ENCODE results near the gene TSPAN3.

TSPAN3 gene

DNA sequence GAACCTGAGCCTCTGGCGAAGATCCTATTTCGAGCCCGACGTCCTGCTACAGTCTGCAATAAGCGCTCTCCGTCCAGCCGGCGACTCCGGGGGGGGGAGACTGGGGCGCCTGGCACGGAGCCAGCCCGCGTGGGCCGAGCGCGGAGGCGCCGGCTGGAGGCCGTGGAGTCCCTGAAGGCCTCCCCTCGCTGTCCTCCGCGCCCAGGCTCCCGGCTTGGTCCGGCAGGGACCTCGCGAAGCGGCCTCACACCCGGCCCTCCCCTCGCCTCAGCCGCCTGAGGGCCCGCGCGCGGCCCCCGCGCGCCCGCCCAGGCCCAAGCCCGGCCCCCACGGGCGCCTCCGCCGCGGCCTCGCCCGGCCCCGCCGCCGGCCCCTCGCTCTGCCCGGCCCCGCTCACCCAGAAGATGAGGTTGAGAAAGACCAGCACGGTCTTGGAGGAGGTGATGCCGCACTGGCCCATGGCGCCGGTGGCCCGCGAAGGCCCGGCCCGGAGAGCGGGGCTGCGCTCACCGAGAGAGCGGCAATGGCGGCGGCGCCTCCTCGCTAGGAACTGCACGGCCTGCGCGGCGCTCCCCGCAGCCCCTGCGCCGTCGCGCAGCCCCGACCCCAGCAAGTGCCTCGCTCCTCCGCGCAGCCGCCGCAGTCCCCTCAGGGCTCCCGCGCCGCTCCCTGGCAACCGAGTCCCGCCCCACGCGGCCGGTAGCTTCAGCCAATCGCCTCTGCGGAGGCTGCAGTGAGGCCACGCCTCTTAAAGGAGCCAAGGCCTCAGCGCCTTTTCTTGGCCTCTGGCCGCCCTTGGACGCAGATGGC, at the start of gene TSPAN3:
Gene TSPAN3 (minus strand): TSS at position 615 of the 810 bp plus-strand sequence. CDS start 155 bp downstream, at position 460.
- DNase-seq: peak; percentile 97

DNA sequence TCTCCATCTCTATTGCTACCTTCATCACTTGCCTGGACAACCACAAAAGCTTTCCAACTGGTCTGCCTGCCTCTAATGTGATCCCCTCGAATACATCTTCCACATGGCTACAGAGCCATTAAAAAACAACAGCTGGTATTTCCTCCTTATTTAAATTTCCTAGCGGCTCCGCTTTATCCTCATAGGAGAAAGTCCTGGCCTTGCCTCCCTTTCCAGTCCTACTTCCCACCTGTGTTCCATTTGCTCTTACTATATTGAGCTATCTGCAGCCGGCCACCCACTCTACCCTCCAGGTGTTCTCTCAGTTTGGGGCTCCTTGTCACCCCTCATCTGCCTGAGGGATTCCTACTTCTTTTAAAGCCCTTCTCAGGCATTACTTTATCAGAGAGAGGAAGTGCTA, 49.7 kb upstream of the TSPAN3 start:
- DNase-seq: no peak

DNA sequence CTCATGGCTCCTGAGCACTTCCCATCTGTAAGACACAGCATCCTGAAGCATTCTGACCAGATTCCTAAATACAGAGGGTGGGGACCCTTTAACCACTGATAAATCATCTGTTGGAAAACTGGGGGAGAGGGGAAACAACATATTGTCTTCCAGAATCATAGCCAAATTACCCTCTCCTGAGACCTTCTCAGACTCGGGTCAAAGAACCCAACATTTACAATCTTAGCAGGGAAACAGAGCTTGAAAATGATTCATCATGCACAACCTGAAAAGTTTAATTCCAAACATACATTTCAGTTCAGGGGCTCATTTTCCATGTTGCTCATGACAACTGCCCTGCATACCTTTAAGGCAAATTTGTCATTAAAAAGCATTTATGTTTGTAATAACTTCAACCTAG, 48.5 kb upstream of the TSPAN3 start:
- no peak for DNase-seq

DNA sequence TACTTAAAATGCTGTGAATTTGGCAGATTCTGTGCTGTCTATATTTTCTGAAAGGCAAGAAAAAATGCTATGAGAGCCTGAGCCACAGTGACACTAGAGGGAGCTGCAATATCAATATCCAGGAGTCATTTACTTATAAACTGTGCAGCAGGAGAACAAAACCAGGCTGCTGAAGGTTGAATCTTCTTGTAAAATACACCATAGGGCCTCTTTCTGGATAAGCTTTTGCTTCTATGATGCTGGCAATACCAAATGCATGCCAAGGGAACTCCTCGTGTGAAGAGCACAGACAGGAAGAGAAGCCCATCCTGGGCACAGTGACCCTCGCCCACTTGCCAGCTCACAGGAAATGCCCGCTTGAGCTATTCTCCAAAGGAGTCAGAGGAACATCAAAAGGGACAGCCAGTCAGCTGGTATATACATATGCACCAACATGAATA, 48.0 kb upstream of the TSPAN3 start:
- peak; percentile 74 for DNase-seq

DNA sequence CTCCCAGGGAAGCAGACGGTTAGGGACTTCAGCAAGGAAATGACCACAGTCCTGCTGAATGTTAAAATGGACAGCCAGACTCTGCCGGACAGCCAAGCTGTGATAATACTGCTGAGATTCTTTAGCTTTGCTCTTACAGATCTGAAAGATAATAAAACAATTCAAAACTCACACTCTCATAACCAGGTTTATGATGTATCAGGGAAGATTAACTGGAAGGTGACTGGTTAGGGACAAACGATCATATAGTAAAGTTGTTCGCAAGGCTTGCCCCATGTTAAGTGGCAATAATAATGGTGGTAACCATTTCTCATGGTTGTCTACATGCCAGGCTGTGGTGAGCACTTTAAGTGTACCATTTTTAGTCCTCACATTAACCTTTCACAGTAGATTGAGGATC, 44.3 kb upstream of the TSPAN3 start:
- DNase-seq: no peak

DNA sequence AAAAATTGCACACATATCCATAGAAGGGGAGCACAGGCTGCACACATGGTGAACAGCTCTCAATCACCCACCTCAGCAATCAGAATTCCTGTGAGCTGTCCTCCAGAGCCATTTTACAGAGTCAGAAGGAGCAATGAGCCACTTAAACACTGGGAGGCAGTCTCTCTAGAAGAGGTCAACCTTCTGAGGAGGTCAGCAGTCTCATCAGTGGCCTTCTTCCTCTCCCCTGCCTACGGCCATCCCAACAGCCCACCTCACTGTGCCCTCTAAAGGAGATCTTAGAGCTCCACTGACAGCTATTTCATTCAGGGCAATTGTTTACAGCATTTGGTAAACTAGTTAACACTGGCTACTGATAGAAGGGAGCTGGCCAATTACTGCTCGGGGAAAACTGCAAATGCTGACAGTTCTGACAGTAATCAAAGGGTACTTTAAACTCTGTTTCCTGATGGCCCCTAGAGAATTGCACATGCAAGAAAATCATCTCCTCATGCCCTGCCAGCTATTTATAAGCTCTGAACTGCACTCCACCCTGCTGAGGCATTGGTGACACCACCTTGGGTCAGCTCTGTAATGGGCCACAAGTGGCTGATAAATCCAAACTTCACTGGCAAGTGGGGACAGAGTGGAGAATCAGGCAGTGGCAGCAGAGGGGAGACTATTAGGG, 42.1 kb upstream of the TSPAN3 start:
- DNase-seq: no peak

DNA sequence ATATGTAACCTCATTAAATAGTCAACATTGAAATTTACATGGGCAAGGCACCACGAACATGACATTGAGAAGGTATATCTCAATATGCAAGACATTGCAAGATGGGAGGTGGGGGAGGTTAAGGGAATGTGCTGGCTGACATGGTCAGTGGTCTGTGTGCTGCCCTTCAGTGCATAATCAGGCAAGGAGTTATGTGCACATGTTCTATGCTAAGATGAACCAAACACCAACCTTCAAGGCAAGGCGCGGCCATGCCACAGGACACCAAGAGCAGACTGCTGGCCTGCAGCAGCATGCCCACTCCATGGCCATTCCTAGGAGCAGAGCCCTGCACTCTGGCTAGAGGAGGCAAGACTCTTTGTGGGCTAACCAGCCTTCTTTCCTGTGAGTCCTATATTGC, 40.9 kb upstream of the TSPAN3 start:
- DNase-seq: no peak

DNA sequence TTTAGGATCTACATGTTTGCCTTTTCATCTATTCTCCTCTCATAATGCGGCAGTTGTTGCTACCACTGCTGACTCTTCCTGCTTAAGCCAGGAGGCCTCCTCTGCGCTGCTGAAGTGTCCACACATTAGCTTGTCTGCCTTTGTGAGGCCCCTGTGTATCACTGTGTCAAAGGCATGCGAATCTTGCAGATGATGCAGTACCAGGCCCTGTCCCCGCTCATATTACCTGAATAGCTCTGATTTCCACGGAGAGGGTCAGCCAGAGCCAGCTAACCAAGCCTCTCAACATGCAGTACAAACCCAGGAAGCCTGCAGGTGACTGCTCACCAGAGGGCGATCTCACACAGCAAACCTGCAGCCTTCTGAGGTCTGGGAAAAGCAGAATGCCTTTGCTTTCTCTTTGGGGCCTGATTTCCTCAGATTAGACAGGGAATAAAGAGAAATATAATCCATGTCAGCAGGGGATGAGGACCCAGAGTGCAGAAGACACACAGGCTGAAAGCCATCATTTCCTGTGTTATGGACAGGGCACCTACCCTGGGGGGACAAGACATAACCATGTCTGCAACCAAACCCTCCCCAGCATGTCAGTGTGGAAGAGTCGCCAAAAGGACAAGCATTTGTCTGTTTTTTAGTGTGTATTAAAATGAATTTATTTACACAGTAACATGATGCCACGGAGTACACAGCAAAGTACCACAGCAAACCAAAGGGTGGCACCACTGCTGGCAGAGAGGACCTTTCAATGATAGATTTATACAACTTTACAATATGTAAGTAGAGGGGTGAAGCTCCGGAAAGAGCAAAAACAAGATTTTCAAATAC, 36.8 kb upstream of the TSPAN3 start:
- peak; percentile 81 for DNase-seq

DNA sequence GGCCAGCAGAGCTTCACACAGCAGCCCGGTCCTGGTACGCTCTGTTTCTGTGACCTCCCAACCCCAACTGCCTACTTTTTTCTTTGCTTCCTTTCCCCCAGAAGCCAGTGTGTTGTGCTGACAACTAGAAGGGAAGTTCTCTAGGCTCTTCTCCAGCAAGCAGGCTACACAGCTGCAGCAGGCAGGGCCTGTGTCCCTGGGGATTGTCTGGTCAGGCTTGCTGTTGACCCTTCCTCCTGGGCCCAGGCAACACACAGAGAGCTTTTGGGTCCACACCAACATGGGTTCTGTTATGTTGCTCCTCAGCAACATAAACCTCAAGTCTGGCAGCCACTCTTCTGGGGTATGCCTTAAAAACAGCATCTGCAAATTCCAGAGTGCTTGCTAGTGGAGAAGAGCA, 36.2 kb upstream of the TSPAN3 start:
- DNase-seq: peak; percentile 71

DNA sequence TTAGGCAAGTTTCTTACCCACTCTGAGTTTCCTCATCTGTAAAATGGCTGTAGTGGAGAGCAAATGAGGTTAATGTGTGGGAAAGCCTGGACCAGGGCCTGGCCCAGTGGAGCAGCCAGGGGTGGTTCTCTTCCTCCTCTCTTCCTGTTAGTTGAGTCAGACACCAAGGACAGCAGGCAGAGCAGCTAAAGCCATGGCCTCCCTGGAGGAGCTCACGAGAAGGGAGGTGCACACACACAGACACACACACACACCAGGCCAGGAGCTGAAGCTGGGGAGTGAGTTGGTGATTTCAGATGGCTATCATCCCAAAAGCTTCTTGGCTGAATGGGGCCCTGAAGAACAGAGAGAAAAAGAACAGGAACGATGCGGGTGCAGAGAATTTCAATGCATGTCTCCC, 33.2 kb upstream of the TSPAN3 start:
- DNase-seq: no peak

DNA sequence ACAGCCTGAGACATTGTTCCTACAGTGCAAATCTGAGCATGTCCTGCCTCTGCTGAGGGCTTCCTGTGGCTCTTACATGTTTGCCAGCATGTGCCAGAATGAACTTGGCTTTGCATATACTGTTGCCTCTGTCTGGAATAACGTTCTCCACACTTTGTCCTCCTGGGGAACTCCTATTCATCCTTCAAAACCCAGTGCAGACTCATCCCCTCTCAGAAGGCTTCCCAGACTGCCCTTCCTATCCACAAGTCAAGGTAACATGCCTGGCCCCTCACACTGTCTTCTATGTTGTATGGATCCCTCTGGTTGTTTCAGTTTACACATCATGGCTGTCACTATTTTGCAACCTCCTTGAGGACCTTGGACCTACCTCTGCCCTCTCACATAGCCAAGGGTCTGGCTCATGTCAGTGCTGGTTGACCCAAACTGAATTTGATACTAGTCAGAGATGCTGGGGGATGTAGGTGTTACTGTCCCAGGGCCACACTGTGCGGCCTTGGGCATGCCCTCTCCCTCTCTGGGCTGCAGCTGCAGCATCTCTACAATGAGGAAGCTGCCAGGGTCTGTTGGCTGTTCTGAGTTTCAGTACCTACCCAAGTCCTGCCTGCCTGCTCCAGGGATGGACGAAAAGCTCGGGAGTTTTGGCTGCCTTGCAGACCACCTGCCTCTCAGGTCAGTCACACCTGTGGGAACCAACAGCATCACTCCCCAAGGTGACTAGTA, 29.0 kb upstream of the TSPAN3 start:
- no peak for DNase-seq

DNA sequence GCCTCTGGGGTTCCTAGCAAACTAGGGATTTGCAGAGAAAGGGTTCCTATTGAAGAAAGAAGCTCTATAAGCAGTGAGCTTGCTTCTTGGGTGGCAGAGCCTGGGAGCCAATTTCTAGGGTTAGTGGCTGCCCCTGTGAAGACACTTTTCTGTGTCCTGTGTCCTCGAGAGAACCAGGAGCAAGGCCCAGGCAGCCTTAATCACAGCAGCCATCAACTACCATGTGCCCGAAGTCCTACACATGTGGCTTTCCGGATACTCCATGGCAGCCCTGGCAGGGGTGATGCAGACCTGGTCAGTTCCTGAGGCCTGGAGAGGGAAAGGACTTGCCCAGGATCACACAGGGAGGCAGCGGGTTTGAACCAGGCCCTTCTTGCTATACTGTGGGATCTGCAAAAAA, 27.7 kb upstream of the TSPAN3 start:
- no peak for DNase-seq

DNA sequence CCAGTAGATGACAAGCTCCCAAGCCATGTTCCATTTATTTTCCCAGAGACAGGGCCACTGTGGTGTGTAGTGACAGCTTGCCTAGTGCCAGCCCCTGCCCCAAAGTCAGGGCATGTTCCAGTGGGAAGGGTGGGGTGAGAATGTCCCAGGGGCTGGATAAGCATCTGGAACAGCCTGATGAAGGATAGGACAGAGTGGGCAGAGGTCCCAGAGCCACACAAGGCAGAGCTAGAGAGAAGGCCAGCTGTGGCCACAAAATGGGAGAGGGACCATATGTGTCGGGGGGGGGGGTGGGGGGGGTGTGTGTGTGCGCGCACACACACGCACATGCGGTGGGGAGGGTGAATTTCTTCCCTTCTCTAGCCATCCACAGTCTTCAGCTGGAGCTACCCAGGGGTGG, 27.0 kb upstream of the TSPAN3 start:
- DNase-seq: no peak

DNA sequence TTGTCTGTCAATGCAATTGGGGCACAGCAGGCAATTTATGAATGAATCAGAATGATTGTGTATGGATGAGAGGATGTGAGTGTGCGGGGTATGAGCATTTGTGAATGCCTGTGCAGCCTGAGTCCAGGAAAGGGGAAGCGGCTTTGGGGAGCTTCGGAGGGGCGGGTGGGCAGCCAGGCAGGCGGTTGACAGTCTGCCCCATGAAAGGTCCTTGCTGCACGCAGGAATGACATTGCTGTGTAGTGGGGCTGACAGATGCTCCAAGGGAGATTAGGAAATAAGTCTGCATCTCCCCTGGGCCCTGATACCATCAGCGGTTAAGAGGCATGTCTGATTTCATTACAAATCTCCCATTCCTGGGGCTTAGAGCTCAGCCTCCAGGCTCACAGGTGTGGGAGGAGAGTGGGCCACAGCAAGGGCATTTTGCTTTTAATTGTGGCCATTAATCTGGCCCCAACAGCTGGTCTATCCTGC, 26.4 kb upstream of the TSPAN3 start:
- no peak for DNase-seq

DNA sequence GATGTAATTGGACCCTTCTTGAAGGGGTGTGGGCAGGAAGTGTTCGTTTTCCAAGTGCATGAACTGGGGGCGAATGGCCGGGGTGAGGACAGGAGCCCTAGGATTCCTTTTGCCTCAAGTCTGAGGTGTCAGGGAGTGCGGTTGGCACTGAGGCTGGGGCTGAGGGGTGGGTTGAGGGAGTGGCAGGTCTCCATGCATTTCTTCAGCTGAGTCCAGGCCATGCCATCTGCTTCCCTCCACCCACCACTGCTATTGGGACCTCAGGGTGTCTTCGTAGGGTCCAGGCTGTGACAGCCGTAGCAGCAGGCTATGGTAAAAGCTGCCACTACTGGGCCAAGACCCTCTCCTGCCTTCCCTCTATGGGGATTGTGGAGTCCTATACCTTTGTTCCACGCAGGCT, 25.6 kb upstream of the TSPAN3 start:
- no peak for DNase-seq

DNA sequence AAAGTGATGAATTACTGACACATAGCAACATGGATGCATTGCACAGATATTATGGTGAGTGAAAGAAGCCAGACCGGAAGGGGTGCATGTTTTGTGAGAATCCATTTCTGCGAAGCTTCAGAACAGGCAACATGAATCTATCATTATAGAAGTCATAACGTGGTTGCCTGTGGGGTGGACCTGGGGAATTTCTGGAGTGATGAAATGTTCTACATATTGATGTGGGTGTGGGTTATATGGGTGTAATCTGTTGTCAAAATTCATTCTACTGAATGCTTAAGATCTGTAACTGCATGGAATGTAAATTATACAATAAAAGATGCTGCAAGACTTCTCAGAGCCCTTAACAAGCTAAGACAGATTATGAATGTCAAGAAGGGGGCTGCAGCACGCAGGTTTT, 25.2 kb upstream of the TSPAN3 start:
- DNase-seq: no peak

DNA sequence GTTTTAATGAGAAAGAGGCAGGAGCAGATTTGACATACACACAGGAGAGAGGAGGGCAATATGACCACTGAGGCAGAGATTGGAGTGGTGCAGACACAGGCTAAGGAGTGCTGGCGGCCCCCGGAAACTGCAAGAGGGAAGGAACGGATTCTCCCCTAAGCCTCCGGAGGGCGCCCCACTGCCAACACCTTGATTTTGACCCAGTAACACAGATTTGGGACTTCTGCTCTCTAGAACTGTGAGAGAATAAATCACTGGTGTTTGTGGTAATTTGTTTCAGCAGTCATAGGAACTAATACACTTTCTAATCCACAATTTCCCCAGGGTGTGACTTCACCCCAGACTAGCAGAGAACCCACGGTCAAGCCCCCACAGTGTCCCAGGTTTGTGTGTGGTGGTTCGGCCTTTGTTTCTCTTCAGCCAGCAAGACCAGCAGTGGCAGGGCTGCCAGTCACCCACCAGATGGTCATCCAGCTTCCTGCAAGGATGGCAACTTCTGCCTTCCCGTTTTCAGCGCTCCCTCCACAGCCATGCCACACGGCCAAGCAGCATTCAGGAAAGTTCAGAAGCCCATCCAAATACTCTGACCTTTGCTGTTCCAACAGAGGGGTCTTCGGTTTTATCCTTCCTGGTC, 23.6 kb upstream of the TSPAN3 start:
- DNase-seq: no peak

DNA sequence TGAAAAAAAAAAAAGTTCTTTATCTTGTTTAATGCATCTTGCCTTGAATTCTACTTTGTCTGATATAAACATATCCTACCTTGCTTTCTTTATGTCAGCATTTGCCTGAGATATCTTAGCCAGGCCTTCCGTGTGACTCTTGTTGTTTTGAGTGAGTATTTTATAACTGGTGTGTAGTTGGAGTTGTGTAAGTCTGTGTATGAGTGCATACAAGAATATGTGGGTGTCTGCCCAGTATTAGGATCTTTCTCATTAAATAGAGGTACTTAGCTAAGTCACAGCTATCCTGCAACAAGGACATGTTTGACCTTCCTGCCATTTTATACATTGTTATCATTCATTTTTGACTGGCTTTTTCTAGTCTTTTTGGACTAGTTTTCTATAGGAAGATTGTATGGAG, 22.5 kb upstream of the TSPAN3 start:
- DNase-seq: no peak

DNA sequence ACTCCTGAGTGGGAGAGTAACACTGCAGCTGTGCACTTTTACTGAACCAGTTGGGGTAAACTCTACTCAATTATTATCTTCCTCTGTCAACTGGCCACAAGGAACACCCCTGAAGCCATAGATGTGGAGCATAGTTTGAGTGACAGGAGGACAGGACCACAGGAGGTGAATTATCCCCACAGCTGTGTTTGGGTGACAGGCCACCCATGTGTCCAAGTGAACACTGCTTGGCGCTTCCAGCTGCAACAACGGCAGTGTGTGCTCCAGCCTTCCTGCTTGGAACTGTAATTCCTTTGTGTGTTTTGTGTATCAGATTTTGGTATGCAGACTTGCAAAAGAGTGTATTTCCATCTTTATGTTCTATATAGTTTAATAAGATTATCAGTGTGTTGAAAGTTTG, 20.2 kb upstream of the TSPAN3 start:
- no peak for DNase-seq

DNA sequence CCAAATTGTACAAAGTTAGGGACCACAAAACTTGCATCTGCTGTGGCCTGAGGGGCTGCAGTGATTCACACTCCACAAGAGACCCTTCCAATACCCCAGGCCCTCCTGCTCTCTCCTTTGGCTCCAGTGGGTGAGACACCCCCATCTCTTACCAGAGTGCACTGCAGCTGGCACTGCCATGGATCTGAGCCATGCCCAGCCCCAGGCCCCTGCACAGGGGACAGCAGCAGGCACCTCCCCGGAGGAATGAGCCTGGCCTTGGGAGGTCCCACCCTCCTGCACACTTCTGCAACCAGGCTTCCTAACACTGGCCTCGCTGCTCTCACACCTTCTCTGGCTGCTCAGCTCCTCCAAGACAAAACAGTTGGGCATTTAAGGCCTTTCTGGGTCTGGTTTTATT, 16.3 kb upstream of the TSPAN3 start:
- no peak for DNase-seq

DNA sequence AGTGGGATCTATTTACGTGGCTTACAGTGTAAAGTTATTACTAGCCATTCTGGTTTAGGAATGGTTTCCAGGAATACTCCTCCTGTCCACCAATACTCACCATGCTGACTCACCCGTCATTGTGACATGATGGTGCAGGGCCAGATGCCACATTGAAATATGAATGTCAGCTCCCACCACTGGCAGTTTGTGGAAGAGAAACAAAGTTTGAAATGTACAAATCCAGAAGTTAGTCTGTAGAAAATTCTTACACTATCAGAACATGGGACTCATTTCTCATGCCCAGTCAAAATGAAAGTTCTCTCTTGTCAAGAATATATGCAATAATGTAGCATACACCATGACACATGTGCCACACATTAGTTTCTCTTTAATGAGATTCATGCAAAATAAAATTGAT, 14.4 kb upstream of the TSPAN3 start:
- no peak for DNase-seq

DNA sequence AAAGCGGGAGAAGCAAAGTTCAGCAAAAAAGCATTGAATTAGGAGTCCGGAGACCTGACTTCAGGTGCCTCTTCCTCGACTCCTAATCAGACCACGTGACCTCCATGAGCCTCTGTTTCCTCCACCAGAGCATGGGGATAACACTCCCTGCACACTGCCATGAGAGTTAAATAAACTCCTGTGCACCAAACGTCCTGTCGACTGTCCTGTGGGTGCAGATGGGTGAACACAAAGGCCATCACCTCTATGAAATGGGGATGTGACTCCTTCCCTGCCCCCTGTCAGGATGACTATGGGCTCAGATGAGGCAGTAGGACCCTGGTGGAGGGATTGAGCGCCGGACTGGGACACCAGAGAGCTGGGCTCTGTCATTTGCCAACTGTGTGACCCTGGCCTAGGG, 13.5 kb upstream of the TSPAN3 start:
- no peak for DNase-seq
